ENCODE results near the gene PUM1.

PUM1 gene

DNA sequence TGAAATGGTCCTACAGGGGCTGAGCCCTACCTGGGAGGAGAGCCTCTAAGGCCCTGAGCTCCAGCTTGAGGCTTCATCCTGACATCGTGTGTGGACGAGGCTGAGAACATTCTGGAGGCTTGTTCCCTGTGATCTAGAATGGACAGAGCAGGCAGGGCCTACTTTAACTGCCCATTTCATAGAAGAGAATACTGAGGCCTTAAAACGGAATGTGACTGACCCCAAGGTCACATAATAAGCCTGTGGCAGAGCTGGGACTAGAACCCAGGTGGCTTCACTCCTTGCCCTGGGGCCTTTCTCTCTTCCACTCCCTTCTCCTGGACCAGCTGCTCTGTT lies 151.0 kb downstream of the PUM1 start:
- H3K27ac ChIP-seq: peak overlapping the region in 2 of 21 experiments; percentile 1 to 49
- H3K4me3 ChIP-seq: no peak overlapping the region

DNA sequence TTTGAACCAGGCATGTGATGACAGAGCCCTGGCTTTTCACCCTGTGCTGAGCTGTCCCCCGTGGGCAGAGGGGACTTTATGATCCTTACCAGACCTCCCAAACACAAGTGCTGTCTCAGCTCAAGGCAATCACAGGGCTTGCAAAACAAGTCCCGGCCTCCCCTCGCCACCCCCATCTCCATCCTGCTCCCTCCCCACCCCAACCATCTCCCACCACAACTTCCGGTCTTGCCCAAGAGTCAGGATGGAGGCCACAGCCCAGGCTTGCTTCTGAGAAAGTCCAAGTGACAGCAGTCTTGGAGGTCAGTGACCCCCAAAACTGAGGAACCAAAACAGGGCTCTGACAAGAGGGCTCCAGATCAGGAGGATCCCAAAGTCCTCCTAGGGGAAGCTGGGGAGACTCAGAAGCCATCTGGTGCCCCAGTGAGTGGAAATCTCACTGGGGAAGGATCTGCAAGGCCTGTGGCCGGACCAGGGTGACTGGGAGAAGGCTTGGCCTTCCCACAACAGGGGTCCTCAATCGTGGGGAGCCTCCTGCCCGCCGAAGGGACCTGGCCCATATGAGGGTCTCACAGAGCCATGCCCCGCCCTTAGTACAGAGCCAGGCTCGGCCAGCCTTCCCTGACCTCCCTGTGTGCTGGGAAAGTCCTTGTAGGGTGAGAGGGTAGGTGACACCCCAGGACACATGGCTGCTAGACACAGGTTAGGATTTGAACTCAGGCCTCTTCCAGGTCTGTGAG lies 152.4 kb downstream of the PUM1 start:
- Histone ChIP-seq H3K27ac (peak overlapping the region in 9 of 21 experiments; percentile 18 to 69 (median 38)), H3K4me3 (no peak overlapping the region)

DNA sequence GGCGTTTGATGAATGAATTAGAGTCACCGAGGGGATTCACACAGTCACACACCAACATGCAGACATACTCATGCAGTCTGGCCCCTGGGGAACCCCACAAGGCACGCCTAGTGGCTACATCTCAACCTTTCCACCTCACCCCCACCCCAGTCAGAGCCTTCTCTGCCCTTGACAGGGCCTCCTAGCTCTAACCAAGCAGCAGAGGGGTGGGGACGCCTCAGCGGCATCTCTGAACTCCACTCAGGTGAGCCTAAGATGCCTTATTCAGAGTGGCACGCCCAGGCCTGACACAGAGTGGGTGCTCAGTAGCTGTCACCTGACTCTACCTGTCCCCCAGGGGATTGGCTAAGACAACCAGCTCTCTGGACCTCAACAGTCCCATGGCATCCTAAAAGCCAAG lies 153.3 kb downstream of the PUM1 start:
- H3K27ac ChIP-seq: peak overlapping the region in 1 of 21 experiments; percentile 35
- no peak overlapping the region for H3K4me3 ChIP-seq

DNA sequence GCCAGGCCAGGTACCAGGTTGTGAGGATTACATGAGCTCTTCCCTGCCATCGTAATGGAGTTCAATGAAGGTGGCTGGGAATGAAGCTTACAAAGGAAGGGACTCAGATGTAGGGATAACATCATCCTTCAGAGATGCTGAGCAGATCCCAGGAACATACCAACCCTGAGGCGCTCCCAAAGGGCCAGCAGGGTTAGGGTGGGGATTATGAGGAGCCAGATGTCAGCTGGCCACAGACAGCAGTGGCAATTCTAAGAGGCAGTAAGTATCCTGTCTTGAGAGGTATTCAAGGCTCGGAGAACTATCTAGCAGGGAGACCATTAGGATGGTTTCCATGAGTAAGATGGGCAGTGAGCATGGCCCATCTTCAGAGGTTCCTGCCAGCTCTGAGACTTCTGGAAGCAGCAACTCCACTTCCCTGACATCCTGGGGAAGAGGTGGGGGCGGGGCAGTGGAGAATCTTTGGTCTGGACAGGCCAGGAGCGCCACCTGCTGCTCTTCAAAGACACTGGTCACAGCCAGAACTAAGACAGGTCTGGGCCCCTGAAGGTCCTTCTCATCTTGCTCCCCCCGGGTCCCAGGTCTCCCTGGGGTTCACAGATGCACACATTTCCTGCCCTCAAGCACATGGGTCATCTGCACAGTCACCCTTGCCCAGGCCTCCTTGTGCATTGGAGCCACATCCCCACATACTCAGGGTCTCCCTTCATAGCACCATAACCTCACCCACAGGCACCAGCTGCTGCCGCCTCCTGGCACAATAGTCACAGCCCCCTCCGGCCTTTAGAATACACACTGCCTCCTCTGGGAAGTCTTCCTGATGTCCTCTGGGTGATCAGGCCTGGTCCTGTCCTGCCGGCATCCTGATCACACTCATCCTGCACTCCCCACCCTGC lies 154.2 kb downstream of the PUM1 start:
- Histone ChIP-seq H3K4me3 (no peak overlapping the region), H3K27ac (no peak overlapping the region)

GRCh38 chr1:30909365-30910068 lies 156.0 kb downstream of the PUM1 start:
- peak overlapping the region in 7 of 21 experiments; percentile 9 to 77 (median 69) for H3K27ac ChIP-seq
- peak overlapping the region in 5 of 7 experiments; percentile 32 to 57 (median 36) for H3K4me3 ChIP-seq

GRCh38 chr1:30908696-30909364 lies 156.7 kb downstream of the PUM1 start, which contains the start of gene SDC3:
Gene SDC3 (minus strand): TSS chr1:30908758. CDS start chr1:30908586, 172 bp downstream.
- H3K27ac ChIP-seq: peak within 1 kb of the TSS in 15 of 21 experiments; percentile 6 to 84 (median 63)
- H3K4me3 ChIP-seq: peak within 1 kb of the TSS; percentile 37 to 57 (median 43)

GRCh38 chr1:30908316-30908695 lies 157.2 kb downstream of the PUM1 start:
- H3K27ac ChIP-seq: peak overlapping the region in 12 of 21 experiments; percentile 8 to 84 (median 58)
- H3K4me3 ChIP-seq: peak overlapping the region; percentile 37 to 57 (median 41)

DNA sequence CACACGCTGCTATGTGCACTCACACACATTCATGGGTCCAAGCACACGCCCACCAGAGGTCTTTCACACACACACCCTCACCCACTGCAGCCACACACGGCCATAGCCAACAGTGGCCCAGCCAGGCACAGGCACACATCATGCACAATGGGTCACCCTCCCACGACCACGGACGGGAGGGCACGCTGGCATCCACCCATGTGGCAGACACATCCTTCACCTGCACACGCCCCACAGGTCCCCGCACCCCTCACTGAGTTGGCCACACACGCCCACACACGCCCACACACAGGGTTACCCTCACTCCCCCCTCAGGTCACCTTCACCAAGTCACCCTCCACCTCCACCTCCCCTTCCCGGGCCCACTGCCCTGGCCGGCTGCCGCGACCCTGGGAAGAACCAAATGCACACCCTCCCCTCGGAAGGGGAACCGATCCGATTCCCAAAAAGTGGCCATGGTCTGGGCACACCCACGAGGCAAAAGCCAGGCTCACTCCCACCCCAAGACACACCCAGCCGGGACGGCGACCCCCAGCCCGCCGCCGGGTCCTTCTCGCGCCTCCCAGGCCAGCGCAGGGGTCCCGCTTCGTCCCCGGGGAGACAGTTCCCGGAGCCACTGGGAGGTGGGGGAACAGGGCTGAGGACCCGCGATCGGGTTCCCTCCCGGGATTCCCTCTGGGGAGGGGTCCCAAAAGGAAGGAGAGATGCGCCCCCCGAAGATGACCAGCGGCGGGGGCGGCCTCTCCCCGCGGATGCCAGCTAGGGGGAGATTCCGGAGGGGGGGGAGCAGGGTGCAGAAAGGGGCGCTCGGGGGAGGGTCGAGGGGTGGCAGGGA lies 157.8 kb downstream of the PUM1 start:
- Histone ChIP-seq H3K4me3 (peak overlapping the region; percentile 37 to 57 (median 41)), H3K27ac (peak overlapping the region in 13 of 21 experiments; percentile 8 to 84 (median 55))

DNA sequence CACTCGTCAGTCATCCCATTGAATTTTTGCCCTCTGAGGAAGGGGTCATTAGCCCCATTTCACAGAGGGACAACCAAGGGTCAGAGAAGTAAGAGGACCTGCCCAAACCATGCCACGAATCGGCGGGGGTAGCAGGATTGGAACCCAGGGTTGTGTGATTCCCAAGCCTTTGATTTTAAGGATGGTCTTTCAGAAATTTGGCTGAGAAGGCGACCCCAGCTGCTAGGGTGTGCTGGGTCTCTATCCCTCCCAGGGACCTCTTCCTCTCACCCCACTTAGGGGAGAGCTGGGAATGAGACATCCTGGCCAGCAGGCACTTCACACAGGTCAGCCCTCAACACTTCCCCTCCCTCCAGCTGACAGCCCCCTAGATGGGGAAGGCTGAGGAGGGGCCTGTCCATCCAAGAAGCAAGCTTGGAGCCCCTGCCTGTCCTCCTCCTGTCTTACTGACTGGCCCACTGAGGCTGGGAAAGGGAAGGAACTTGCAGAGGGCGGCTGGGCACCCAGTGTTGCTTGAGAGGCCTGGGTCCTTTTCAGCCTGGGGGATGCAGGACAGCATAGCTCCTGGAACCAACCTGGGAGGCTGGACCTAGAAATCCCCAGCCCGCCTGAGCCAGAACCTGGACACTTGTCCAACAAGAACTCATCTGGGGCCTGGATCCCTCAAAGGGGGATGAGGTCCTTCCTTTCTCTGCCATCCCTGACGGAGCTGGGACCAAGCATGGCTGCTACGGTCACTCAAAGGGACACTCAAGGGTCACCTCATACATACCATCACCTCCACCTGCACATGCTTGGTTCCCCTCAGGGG lies 158.7 kb downstream of the PUM1 start:
- Histone ChIP-seq H3K4me3 (peak overlapping the region in 3 of 7 experiments; percentile 41 to 44 (median 43)), H3K27ac (peak overlapping the region in 1 of 21 experiments; percentile 34)

- Histone ChIP-seq H3K4me3 (no peak overlapping the region), H3K27ac (no peak overlapping the region)
These were observed 159.4 kb downstream of the PUM1 start for GRCh38 chr1:30905916-30906620.

GRCh38 chr1:30905403-30905802 lies 160.1 kb downstream of the PUM1 start:
- H3K4me3 ChIP-seq: no peak overlapping the region
- H3K27ac ChIP-seq: no peak overlapping the region

- Histone ChIP-seq H3K27ac (no peak overlapping the region), H3K4me3 (no peak overlapping the region)
These were observed 160.6 kb downstream of the PUM1 start for GRCh38 chr1:30904962-30905335.

- no peak overlapping the region for H3K27ac ChIP-seq
- no peak overlapping the region for H3K4me3 ChIP-seq
These were observed 161.1 kb downstream of the PUM1 start for GRCh38 chr1:30904191-30904961.

- peak overlapping the region in 1 of 21 experiments; percentile 62 for H3K27ac ChIP-seq
- H3K4me3 ChIP-seq: no peak overlapping the region
These were observed 162.0 kb downstream of the PUM1 start for GRCh38 chr1:30903343-30904034.

DNA sequence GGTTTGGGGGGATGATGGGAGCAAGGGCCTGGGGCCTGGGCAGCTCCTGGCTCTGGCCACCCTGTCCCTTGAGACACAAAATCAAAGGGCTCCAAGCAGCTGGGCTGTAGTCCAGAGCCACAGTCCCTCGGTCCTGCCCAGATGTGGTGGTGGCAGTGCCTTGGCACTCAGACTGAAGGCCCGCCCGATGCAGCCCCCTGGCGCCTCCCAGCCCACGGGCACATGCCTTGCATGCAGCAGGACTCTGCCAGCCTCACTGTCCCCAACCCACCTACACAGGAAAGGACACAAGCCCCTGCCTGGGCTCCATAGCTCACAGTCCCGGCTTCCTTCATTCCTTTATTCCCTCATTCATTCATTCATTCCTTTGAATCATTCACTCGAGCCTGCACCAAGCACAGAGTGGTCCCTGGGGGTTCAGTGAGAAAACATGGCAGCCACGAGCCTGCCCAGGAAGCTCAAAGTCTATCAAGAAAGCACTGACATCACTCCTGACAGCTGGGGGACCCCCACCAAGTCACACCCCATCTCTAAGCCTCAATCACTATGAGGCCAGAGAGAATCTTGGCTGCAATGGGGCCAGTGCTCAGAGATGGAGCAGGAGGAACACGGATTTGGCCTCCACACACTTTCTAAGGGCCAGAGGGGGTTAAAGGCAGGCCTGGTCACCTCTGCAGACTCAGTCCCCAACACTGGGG lies 162.8 kb downstream of the PUM1 start:
- Histone ChIP-seq H3K27ac (peak overlapping the region in 3 of 21 experiments; percentile 20 to 62 (median 53)), H3K4me3 (no peak overlapping the region)

Measured in skin epidermis (tissue), 12 donors.